SK-N-SH treated with all-trans-retinoic acid at 6 μM for 48 hours (cell line): ENCODE data around the gene ELOVL7.

Source experiments
- BACH2 ChIP-seq: fragments of 250-450 bp; sonication (Bioruptor Pico); IDR thresholded peaks from 2 replicates; pipeline ENCODE4 v1.9.0; 2021; ENCODE audit warnings: mild to moderate bottlenecking, borderline replicate concordance
- CSDC2 ChIP-seq: fragments of 250-450 bp; sonication (Bioruptor Pico); IDR thresholded peaks from 2 replicates; pipeline ENCODE4 v1.5.0; 2020; ENCODE audit warnings: mild to moderate bottlenecking, moderate library complexity
- RARB ChIP-seq: fragments of 250-450 bp; sonication (Bioruptor Pico); IDR thresholded peaks from 2 replicates; pipeline ENCODE4 v1.8.0; 2021; ENCODE audit warnings: mild to moderate bottlenecking, moderate library complexity
- TCF4 ChIP-seq: fragments of 250-450 bp; sonication (Bioruptor Pico); IDR thresholded peaks from 2 replicates; pipeline ENCODE4 v1.8.0; 2021; ENCODE audit warnings: mild to moderate bottlenecking, moderate library complexity, borderline replicate concordance
- TOX ChIP-seq: fragments of 250-450 bp; sonication (Bioruptor Pico); IDR thresholded peaks from 2 replicates; pipeline ENCODE4 v1.8.0; 2021; ENCODE audit warnings: mild to moderate bottlenecking, moderate library complexity, borderline replicate concordance
- ZFP3 ChIP-seq: fragments of 250-450 bp; sonication (Bioruptor Pico); IDR thresholded peaks from 2 replicates; pipeline ENCODE4 v1.5.0; 2020; ENCODE audit warnings: mild to moderate bottlenecking, moderate library complexity
- ZFP30 ChIP-seq: fragments of 450-650 bp; formaldehyde crosslinking; IDR thresholded peaks from 2 replicates; pipeline ENCODE4 v1.5.0; 2022; ENCODE audit warnings: mild to moderate bottlenecking, moderate library complexity
- ZNF565 ChIP-seq: fragments of 450-650 bp; formaldehyde crosslinking; conservative IDR thresholded peaks from 2 replicates; pipeline ENCODE4 v1.5.0; 2020; ENCODE audit warnings: low read depth, mild to moderate bottlenecking, moderate library complexity
- ZNF70 ChIP-seq: fragments of 450-650 bp; formaldehyde crosslinking; IDR thresholded peaks from 2 replicates; pipeline ENCODE4 v1.5.0; 2020; ENCODE audit warnings: mild to moderate bottlenecking, moderate library complexity
- TF ChIP-seq, protein P1 (sequence below): fragments of 250-450 bp; sonication (Bioruptor Pico); IDR thresholded peaks from 2 replicates; pipeline ENCODE4 v1.5.1; 2020; ENCODE audit warnings: low read depth, mild to moderate bottlenecking, moderate library complexity
- TF ChIP-seq, protein P2 (sequence below): fragments of 250-450 bp; sonication (Bioruptor Pico); IDR thresholded peaks from 2 replicates; pipeline ENCODE4 v1.8.0; 2021; ENCODE audit warnings: low read depth, mild to moderate bottlenecking, moderate library complexity, borderline replicate concordance
- TF ChIP-seq, protein P3 (sequence below): fragments of 250-450 bp; sonication (Bioruptor Pico); IDR thresholded peaks from 2 replicates; pipeline ENCODE4 v1.8.0; 2020; ENCODE audit warnings: mild to moderate bottlenecking, moderate library complexity, borderline replicate concordance

DNA sequence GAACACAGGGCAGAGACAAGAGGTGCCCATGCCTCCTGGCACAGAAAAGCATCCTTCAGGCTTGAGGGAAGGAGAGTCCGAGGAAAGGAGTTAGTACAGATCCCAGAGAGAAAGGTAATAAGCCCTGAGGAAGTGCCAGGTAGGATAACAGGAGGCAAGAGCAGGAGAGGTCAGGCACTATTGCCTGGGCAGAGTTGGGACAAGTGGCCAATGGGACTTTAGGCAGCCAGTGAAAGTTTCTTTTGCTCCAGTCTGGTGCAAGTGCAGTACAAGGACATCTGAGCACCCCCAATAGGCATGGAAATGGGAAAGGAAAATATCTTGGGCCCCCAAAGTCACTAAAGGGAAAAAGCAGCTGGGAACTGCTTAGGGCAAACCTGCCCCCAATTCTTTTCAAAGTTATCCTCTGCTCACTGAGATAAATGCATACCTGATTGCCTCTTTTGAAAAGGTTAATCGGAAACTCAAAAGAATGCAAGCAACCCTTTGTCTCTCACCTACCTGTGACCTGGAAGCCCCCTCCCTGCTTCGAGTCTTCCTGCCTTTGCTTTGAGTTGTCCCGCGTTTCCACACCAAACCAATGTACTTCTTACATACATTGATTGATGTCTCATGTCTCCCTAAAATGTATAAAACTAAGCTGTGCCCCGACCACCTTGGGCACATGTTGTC is 46.5 kb downstream of the ELOVL7 start:
- TF ChIP-seq, protein P1, sequence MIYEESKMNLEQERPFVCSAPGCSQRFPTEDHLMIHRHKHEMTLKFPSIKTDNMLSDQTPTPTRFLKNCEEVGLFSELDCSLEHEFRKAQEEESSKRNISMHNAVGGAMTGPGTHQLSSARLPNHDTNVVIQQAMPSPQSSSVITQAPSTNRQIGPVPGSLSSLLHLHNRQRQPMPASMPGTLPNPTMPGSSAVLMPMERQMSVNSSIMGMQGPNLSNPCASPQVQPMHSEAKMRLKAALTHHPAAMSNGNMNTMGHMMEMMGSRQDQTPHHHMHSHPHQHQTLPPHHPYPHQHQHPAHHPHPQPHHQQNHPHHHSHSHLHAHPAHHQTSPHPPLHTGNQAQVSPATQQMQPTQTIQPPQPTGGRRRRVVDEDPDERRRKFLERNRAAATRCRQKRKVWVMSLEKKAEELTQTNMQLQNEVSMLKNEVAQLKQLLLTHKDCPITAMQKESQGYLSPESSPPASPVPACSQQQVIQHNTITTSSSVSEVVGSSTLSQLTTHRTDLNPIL (CRISPR knock-in tag): no peak
- TF ChIP-seq, protein P2, sequence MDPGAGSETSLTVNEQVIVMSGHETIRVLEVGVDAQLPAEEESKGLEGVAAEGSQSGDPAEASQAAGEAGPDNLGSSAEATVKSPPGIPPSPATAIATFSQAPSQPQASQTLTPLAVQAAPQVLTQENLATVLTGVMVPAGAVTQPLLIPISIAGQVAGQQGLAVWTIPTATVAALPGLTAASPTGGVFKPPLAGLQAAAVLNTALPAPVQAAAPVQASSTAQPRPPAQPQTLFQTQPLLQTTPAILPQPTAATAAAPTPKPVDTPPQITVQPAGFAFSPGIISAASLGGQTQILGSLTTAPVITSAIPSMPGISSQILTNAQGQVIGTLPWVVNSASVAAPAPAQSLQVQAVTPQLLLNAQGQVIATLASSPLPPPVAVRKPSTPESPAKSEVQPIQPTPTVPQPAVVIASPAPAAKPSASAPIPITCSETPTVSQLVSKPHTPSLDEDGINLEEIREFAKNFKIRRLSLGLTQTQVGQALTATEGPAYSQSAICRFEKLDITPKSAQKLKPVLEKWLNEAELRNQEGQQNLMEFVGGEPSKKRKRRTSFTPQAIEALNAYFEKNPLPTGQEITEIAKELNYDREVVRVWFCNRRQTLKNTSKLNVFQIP (CRISPR knock-in tag): no peak
- TF ChIP-seq ZNF70 (no peak), ZFP30 (CRISPR knock-in tag) (no peak), ZFP3 (no peak), CSDC2 (CRISPR knock-in tag) (no peak), BACH2 (CRISPR knock-in tag) (no peak), TCF4 (no peak), RARB (CRISPR knock-in tag) (no peak), ZNF565 (CRISPR knock-in tag) (no peak), TOX (CRISPR knock-in tag) (no peak)
- TF ChIP-seq, protein P3, sequence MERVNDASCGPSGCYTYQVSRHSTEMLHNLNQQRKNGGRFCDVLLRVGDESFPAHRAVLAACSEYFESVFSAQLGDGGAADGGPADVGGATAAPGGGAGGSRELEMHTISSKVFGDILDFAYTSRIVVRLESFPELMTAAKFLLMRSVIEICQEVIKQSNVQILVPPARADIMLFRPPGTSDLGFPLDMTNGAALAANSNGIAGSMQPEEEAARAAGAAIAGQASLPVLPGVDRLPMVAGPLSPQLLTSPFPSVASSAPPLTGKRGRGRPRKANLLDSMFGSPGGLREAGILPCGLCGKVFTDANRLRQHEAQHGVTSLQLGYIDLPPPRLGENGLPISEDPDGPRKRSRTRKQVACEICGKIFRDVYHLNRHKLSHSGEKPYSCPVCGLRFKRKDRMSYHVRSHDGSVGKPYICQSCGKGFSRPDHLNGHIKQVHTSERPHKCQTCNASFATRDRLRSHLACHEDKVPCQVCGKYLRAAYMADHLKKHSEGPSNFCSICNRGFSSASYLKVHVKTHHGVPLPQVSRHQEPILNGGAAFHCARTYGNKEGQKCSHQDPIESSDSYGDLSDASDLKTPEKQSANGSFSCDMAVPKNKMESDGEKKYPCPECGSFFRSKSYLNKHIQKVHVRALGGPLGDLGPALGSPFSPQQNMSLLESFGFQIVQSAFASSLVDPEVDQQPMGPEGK: no peak
